ENCODE data around the gene IPO7.
"Not testable (repeated sequence)": the region's sequence is repeated elsewhere in the genome, so short reads cannot be mapped to it uniquely, and the experiment has no call there.

DNA sequence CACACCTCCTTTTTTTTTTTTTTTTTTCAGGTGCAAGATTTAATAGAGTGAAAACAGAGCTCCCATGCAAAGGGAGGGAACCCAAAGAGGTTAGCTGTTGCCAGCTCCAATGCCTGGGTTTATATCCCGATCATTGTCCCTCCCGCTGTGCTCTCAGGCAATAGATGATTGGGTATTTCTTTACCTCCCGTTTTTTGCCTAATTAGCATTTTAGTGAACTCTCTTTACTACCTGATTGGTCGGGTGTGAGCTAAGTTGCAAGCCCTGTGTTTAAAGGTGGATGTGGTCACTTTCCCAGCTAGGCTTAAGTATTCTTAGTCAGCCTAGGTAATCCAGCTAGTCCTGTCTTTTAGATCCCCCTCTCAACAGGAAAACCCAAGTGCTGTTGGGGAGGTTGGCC lies 36.7 kb upstream of the IPO7 start:
- not testable (repeated sequence) for TF ChIP-seq CTCF, POLR2A (IDR thresholded peaks at IDR 0.05)

Data from right lobe of liver (tissue), 4 donors.